HG02678 (cell line): ENCODE data around the gene TRIM23.
A peak's percentile ranks its signal among the peaks of the same experiment; 100 is the strongest.

Experiments
- ATAC-seq: cut with Tn5 transposase; IDR thresholded peaks from one replicate; pipeline ENCODE4 v1.9.1; 2021; ENCODE audit warnings: mild to moderate bottlenecking, moderate library complexity; ENCODE audit not compliant: unreplicated experiment

TRIM23 gene

DNA sequence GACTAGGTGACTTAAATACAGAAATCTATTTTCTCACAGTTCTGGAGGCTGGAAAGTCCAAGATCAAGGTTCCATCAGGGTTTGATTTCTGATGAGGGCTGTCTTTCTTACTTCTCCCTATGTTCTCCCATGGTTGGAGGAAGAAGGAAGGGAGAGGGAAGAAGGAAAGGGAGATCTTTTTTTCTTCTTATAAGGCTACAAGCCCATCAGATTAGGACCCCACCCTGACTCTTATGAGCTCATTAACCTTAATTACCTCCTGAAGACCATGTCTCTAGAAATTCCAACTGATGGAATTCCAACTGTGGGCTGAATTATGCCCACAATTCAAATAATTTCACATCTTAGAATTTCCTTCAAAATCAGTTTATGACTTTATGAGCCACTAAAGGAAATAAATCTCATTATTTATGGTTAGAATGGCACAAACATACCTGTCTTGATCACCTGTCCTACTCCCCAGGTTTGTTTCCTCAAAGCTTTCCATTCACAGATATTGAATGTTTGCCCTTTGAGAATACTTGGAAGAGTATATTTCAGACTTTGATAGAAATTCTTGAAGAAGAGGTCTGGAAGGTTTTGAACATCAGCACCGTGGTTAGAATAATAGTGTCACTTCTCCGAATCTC lies 53.4 kb downstream of the TRIM23 start:
- no peak for ATAC-seq

GRCh38 chr5:65566505-65566904 lies 57.6 kb downstream of the TRIM23 start:
- ATAC-seq: no peak

GRCh38 chr5:65563777-65564176 lies 60.4 kb downstream of the TRIM23 start:
- ATAC-seq: no peak

DNA sequence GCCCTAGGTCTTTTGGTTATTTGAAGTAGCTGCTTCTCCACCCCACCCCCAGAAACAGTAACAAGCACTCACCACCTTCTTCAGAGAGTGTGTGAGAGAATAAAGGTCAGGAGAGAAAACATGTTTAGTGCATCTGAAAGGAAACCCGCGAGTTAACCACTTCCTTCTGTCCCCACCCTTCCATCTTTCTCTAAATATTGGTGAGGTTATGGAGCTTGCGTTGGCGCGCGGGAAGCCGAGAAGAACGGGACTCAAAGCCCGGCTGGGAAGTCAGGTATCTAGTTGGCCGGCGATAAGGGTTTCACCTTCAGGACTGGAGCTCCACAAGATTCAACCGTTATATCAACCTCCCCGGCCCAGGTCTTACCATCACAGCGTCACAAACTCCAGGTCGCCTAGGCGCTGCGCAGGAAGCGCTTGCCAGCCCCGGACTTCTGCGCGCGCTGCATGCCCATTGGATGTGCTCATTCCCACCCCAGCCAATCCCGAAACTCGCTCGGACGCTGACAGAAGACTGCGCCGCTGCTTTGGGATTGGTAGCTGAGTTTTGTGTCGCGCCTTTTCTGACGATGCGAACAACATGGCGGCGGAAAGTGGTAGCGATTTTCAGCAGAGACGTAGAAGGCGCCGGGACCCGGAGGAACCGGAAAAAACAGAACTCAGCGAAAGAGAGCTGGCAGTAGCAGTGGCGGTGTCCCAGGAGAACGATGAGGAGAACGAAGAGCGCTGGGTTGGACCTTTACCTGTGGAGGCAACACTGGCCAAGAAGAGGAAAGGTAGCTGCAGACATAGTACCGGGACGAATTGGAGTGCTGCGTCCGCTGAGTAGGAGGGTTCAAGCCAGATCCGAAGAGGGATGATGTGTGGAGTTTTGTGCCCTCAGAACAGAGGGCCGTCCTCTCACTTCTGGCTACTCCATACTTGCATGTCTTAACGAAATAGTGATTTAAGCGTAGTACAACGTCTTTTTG lies 61.1 kb downstream of the TRIM23 start, which contains the start of the genes CENPK and PPWD1:
Gene CENPK (minus strand): TSS at position 438 of the 971 bp plus-strand sequence. CDS start 8,261 bp downstream, outside the sequence.
Gene PPWD1 (plus strand): TSS at position 566 of the 971 bp plus-strand sequence. CDS start 15 bp downstream, at position 581.
- peak; percentile 99 for ATAC-seq

DNA sequence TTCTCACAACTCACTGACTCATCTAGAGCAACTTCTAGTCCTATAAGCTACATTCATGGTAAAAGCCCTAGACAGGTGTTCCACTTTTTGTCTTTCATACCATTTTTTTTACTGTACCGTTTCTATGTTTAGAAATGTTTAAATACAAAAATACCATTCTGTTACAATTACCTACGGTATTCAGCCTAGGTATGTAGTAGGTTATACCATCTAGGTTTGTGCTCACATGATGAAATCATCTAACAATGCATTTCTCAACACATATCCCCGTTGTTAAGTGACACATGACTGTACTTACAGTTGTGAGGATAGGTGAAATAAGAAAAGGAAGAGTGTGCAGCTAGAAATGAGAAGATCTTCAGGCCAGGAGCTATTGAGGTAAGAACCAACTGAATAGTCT lies 67.4 kb downstream of the TRIM23 start:
- ATAC-seq: no peak

GRCh38 chr5:65556181-65556580 lies 68.0 kb downstream of the TRIM23 start:
- no peak for ATAC-seq

DNA sequence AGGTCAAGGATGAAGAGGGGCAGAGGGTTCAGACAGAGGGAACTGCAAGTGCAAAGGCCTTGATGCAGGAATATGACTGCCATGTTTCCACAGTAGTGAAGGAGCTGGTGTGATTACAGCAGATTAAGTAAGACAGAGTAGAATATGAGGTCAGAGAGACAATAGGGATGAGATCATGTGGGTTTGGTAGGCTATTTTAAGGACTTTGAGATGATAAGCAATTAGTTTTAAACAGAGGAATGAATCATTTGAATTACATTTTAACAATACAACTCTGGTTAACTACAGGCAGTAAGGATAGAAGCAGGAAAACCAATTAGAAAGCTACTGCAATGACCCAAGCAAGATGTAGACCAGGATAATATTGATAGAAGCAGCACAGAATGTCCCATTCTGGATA lies 68.8 kb downstream of the TRIM23 start:
- no peak for ATAC-seq

DNA sequence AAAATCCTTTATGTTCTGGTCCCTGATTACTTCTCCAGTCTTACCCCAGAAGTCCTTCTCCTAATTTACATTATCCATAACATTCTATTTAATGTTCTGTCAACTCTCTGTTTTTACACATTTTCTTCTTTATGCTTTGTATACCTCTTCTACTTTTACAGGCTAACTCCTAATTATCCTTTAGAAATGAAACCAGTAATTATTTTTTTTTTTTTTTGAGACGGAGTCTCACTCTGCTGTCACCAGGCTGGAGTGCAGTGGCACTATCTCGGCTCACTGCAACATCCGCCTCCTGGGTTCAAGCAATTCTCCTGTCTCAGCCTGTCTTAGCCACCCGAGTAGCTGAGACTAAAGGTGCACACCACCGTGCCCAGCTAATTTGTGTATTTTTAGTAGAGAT lies 70.2 kb downstream of the TRIM23 start:
- no peak for ATAC-seq

DNA sequence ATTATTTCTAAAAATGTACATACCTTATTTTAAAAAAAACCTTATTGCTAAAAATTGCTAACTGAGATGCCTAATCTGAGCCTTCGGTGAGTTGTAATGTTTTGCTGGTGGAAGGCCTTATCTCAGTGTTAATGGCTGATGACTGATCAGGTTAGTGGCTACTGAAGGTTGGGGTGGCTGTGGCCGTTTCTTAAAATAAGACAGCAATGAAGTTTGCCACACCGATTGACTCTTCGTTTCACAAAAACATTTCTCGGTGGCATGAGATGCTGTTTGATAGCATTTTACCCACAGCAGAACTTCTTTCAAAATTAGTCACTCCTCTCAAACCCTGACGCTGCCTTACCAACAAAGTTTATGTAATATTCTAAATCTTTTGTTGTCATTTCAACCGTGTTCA lies 75.9 kb downstream of the TRIM23 start:
- no peak for ATAC-seq

GRCh38 chr5:65546141-65546540 lies 78.0 kb downstream of the TRIM23 start:
- no peak for ATAC-seq

DNA sequence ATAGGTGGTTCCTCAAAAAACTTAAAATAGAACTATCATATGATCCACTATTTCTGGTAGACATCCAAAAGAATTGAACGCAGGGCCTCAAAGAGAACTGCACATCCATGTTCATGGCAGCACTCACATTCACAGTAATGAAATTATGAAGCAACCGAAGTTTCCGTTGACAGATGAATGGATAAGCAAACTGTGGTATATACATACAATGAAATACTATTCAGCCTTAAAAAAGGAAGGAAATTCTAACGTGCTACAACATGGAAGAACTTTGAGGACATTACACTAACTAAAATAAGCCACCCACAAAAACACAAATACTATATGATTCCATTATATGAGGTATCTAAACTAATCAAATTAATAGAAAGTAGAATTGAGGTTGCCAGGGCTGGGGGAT lies 79.7 kb downstream of the TRIM23 start:
- no peak for ATAC-seq

GRCh38 chr5:65539827-65540226 lies 84.3 kb downstream of the TRIM23 start:
- ATAC-seq: no peak
